Lower leg skin (tissue), 3 donors: ENCODE results near the gene CSF3.

Source experiments
- CTCF ChIP-seq, 3 donors: fragments of 450-650 bp; IDR thresholded peaks; one replicate each; pipeline ENCODE4 v1.5.1; 2016; ENCODE audit warnings: antibody characterized with exemption in 3 of 3, mild to moderate bottlenecking in 3 of 3, moderate library complexity in 2 of 3
- POLR2A ChIP-seq, 2 donors: fragments of 450-650 bp; IDR thresholded peaks; one replicate each; pipeline ENCODE4 v1.6.1; 2016 to 2017; ENCODE audit warnings: antibody characterized with exemption in 2 of 2, mild to moderate bottlenecking in 1 of 2, moderate library complexity in 1 of 2

- TF ChIP-seq CTCF (IDR thresholded peaks at IDR 0.05) (no peak), POLR2A (IDR thresholded peaks at IDR 0.05) (no peak)
These were observed 1.1 kb downstream of the CSF3 start for GRCh38 chr17:40015998-40016985.
